DMS79 treated with DMSO at 0.1 percent for 48 hours (cell line): ENCODE measurements around the gene NRBP1.

ENCODE experiments used
- DNase-seq: peaks from one replicate; lab custom pipeline; 2025; lab: John Stamatoyannopoulos, UW

NRBP1 gene

DNA sequence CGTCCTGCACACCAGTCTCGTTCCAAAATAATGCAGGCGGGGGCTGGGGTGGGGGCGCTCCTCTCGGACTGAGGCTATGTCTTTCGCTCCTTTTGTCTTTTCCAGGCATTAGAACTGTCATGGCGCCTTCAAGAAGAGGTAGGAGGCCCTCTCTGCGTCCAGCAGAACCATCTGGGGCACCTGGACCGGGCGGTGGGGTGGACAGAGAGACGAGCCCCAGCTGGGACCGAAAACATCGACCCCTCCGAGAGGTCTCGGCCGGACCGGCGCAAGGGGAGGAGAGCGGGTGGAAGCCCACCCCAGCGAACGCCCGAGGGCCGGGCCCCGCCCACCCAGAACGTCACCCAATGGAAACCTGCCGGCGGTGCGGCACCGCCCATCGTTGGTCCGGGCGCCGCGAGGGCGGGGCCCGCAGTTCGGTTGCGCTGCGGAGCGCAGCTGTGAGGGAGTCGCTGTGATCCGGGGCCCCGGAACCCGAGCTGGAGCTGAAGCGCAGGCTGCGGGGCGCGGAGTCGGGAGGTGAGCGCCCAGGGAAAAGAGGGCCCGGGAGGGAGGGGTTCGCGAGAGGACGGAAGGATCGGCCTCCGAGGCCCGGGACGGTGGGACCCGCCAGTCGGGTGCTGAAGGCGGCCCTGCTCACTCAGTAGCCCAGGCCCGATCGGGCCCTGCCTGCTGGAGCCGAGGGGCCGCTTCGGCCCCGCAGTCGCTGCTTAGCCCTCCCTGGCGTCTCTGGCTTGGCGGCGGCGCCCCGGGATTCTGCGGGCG is at the start of gene NRBP1:
Gene NRBP1 (plus strand): TSS at position 419 of the 765 bp plus-strand sequence. CDS start 4,643 bp downstream, outside the sequence.
- DNase-seq: peak; percentile 90

- DNase-seq: no peak
Measured at GRCh38 chr2:27378809-27379290, 49.6 kb upstream of the NRBP1 start.

DNA sequence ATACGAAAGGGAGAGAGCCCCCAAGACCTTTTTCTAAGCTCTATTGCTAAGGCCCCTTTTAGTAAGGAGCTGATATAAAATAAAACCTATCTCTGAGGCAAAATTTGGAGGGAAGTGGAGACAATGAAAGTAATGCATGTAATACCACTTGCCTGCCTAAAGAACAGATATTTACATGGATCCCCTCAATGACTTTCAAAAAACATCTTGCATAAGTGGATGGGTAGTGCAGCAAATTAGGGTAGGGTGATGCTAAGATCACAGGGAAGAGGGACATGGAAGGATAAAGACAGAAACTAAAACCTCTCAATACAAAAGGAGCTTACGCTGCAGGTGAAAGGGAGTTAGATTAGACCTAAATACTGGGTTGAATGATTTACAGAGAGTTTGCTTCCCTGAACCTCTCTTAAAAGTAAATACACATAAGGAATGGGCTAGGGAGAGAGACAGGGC is 49.0 kb upstream of the NRBP1 start:
- no peak for DNase-seq

GRCh38 chr2:27379836-27380625 is 48.4 kb upstream of the NRBP1 start:
- DNase-seq: peak; percentile 8

GRCh38 chr2:27380626-27381545 is 47.5 kb upstream of the NRBP1 start, which contains the start of gene ZNF513:
Gene ZNF513, minus strand, starts transcription at chr2:27380734. Its CDS starts 208 bp downstream, at chr2:27380526.
- peak; percentile 93 for DNase-seq

GRCh38 chr2:27381577-27382181 is 46.8 kb upstream of the NRBP1 start:
- no peak for DNase-seq

- DNase-seq: no peak
Measured at GRCh38 chr2:27390822-27391679, 37.4 kb upstream of the NRBP1 start.

DNA sequence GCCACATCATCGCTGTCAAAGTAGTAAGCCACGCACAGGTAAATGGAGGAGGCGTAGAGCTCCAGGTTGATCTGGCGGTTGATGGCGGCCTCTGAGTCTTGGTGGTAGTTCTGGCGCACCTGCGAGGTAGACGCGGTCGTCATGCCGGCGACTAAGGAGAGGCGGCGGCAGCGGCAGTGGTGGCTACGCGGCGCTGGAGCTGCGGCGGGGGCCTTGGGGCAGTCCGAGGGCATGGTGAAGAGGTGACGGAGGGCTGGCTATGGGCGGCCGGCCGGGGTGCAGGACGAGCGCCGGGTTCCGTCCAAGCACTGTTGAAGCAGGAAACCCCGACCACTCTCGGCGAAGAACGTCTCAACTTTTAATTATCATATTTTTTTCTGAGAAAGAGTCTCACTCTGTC is 35.2 kb upstream of the NRBP1 start:
- no peak for DNase-seq

DNA sequence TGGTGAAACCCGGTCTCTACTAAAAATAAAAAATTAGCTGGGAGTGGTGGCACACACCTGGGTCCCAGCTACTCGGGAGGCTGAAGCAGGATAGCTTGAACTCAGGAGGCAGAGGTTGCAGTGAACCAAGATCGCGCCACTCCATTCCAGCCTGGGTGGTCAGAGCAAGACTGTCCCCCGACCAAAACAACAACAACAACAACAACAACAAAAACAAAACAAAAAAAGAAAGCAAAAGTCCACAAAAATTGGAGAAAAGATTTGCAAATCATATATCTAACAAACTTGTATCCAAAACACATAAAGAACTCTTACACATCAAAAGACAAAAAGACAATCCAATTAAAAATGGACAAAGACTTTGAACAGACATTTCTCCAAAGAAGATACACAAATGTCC is 29.5 kb upstream of the NRBP1 start:
- no peak for DNase-seq

- no peak for DNase-seq
Measured at GRCh38 chr2:27400348-27401135, 27.9 kb upstream of the NRBP1 start.

DNA sequence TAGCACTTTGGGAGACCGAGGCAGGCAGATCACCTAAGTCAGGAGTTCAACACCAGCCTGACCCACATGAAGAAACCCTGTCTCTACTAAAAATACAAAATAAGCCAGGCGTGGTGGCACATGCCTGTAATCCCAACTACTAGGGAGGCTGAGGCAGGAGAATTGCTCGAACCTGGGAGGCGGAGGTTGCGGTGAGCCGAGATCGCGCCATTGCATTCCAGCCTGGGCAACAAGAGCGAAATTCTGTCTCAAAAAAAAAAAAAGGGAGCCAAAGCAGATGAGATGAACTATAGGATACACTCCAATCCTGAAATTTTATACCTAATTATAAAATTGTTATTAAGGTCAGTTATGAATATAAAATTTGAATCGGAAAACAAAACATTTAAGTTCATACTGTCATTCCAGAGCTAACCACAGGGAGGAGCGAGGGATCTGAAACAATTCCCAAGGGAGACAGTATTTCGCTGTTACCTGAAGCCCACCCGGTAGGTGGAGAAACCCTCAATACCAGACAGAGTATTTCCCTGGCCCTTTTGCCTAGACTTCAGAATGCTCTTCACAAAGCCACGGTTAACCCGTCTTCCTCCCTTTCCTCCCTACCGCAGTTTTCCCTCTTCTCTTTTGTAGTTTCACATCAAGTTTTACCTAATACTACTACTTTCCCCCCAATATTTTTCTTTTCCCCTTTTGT is 20.5 kb upstream of the NRBP1 start:
- peak; percentile 38 for DNase-seq

DNA sequence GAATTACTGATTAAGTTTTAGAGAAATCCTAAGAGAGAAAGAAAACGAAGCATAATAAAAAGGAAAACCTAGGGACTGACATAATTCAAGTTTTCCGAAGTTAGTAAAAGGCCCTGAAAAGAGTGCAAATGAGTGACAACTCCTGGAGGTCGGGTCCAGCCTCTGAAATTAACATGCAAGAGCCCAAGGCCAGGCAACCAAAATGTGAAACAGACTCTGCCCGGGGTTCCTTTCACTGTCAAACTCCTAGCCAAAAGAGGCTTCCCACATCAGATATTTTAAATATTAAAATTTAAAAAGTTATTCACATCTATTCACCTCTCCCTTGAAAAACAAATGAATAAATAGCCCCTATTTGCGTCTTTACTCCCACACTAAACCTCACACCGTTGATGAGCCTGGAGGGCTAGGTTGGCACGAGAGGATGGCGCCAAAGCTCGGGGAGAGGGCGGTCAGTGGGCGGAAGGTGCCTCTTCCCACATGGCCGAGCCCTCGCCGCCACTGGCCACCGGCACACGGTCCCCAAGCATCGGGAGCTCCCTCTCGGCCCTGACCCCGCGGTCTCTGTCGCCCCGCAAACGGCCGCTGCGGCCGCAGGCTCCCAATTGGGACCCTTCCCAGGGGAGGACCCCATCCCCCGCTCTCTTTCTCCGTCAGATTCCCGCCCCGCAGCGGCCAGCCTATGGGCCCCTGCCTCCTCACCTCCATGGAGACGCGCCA is 19.7 kb upstream of the NRBP1 start:
- no peak for DNase-seq

DNA sequence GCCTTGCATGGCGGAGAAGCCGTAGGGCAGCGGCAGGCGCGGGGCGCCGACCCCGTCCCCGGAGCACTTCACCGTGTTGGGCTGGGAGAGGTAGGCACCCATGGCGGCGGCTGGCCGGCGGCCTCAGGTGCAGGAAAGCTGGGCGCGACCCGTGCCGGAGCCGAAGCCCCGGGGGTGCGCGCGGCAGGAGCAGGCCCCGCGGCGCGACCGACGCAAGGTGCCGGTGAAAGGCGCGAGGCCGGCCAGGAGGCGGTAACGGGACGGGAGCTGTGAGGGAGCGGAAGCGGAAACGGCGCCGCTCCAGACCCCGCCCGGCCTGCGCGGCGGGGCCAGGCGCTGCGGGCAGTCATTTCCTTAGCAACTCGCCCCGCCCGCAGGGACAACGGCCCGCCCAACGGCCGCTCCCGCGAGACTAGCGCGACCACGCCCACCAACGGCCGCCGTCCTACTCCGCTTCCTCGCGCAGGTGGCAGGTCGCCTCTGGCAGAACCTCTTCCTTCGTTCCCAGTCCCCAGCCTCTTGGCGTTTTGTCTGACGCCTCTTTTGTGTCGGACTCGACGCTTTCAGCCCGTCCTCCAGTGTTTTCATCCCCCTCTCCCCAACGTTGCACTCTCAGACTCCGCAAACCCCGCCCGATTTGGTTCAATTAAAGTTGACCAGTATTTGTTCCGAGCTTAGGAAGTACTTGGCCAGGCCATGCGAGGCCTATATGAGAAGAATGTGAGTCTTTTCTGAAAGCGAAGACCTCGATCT is 18.9 kb upstream of the NRBP1 start, which contains the start of gene PPM1G:
Gene PPM1G (minus strand): TSS at position 271 of the 753 bp plus-strand sequence. CDS start 169 bp downstream, at position 102.
- peak; percentile 96 for DNase-seq

DNA sequence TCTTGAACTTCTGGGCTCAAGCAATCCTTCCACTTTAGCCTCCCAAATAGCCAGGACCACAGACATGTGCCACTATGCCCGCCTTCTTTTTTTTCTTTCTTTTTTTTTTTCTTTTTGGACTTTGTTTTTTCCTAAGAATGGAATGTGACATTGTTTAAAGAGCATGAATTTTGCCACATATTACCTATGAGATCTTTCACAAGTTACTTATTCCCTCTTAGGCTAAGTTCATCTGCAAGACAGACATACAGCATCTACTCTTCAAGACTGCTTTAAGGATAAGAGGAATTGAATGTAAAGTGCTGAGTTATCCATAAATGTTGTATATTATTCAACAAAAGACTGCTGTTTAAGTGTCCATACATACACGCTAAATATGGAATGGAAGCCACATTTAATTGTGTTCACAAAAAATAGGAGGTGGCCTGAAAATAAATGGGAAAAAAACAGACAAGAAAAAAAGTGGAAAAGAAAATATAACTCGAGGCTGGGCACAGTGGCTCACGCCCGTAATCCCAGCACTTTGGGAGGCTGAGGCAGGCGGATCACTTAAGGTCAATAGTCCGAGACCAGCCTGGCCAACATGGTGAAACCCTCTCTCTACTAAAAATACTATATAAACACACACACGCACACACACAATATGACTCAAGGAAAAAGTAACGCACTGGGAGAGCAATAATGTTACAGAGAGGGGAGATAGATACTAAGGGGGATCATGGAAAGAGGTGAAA is 15.8 kb upstream of the NRBP1 start:
- no peak for DNase-seq

DNA sequence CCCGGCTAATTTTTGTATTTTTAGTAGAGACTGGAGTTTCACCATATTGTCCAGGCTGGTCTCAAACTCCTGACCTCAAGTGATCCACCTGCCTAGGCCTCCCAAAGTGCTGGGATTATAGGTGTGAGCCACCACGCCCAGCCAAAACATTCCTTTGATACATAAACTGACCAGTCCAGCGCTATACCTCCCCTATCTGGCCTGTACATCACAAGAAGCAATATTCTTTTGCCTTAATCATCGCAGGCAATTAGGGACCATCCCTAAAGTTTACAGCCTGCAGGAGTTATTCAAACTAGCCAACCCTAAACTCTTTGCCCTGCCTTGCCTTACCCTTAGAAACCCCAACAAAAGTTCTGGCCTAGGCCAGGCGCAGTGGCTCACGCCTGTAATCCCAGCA is 12.3 kb upstream of the NRBP1 start:
- DNase-seq: no peak

DNA sequence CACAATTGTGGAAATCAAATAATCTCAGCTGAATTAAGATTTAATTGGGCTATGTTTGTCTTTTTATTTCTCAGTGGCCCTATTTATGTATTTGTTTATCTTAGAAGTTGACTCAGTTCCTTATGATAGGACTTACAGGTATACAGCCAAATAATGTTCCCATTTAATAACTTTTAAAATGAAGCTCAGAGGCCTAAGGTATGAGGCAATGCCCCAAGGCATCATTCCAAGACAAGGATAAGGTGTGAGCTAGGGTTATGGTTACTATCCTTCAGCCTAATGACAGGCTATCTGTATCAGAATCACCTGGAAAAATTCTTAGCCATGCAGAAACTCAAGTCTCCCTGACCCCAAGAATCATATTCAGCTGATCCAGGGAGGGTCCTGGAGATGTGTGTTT is 7.4 kb upstream of the NRBP1 start:
- no peak for DNase-seq
